BLaER1 (cell line): ENCODE measurements around the gene RNF40.

Experiments used
- H3K27ac ChIP-seq: shearing (Covaris generic); formaldehyde crosslinking; 2 replicates; pipeline ENCODE4 v1.8.1; 2022
- H3K27me3 ChIP-seq: shearing (Covaris generic); formaldehyde crosslinking; 2 replicates; pipeline ENCODE4 v1.8.1; 2022
- H3K36me3 ChIP-seq: shearing (Covaris generic); formaldehyde crosslinking; 2 replicates; pipeline ENCODE4 v1.8.1; 2022
- H3K4me1 ChIP-seq: shearing (Covaris generic); formaldehyde crosslinking; 2 replicates; pipeline ENCODE4 v1.8.1; 2022
- H3K4me2 ChIP-seq: shearing (Covaris generic); formaldehyde crosslinking; 2 replicates; pipeline ENCODE4 v1.8.1; 2022
- H3K4me3 ChIP-seq: shearing (Covaris generic); formaldehyde crosslinking; 2 replicates; pipeline ENCODE4 v1.8.1; 2022
- H3K9ac ChIP-seq: shearing (Covaris generic); formaldehyde crosslinking; 2 replicates; pipeline ENCODE4 v1.8.1; 2022
- H3K9me3 ChIP-seq: shearing (Covaris generic); formaldehyde crosslinking; 2 replicates; pipeline ENCODE4 v1.8.1; 2022
- H4K20me1 ChIP-seq: shearing (Covaris generic); formaldehyde crosslinking; 2 replicates; pipeline ENCODE4 v1.8.1; 2022
- Cebpa-rat ChIP-seq: shearing (Covaris generic); IDR thresholded peaks from 2 replicates; pipeline ENCODE4 v1.8.1; 2022

The RNF40 gene

GRCh38 chr16:30750201-30750600, 11.9 kb upstream of the RNF40 start:
- H3K27me3 ChIP-seq, result no peaks in the 10 kb centered on the region
- H3K4me1 ChIP-seq, result peaks cover 17% of the 10 kb centered on the region
- H4K20me1 ChIP-seq, result peaks cover 7% of the 10 kb centered on the region; the same call in 1 of the 2 replicates
- H3K9ac ChIP-seq, result no peak overlapping the region
- TF ChIP-seq Cebpa-rat, result no peak
- no peak overlapping the region for H3K27ac ChIP-seq
- H3K4me3 ChIP-seq, result no peak overlapping the region
- peaks cover 55% of the 10 kb centered on the region for H3K36me3 ChIP-seq
- H3K4me2 ChIP-seq, result no peak overlapping the region
- H3K9me3 ChIP-seq, result no peaks in the 10 kb centered on the region

DNA sequence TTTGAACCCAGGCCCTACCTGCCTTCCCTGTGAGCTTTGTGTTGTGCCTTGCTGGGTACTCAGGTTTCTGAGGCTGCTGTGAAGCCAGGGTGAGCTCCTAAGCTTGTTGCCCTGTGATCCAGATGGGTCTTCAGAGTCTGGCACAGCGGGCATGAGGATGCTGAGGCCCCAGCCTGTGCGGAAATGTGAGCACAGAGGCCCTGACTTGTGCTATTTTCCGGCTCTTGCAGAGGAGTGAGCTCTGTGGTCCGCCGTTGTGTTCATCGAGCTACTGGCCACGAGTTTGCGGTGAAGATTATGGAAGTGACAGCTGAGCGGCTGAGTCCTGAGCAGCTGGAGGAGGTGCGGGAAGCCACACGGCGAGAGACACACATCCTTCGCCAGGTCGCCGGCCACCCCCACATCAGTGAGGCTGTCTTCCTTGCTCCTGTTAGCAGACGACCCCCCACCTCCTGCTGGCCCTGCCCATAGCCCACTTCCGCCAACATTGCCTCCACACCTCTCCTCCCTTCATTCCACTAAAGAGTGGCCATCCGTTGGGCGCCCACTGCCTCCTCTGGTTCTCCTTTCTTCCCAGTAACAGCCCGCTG, 11.2 kb upstream of the RNF40 start:
- no peak overlapping the region for H3K4me2 ChIP-seq
- no peak overlapping the region for H3K9ac ChIP-seq
- no peak overlapping the region for H3K4me3 ChIP-seq
- H3K9me3 ChIP-seq, result no peaks in the 10 kb centered on the region
- no peak overlapping the region for H3K27ac ChIP-seq
- peaks cover 7% of the 10 kb centered on the region; the same call in 1 of the 2 replicates for H4K20me1 ChIP-seq
- TF ChIP-seq Cebpa-rat, result no peak
- peaks cover 17% of the 10 kb centered on the region for H3K4me1 ChIP-seq
- H3K27me3 ChIP-seq, result no peaks in the 10 kb centered on the region
- peaks cover 57% of the 10 kb centered on the region for H3K36me3 ChIP-seq

GRCh38 chr16:30753596-30753995, 8.5 kb upstream of the RNF40 start:
- peaks cover 15% of the 10 kb centered on the region for H3K4me1 ChIP-seq
- no peak overlapping the region for H3K4me2 ChIP-seq
- H3K4me3 ChIP-seq, result no peak overlapping the region
- peaks cover 82% of the 10 kb centered on the region for H3K36me3 ChIP-seq
- no peak overlapping the region for H3K9ac ChIP-seq
- no peaks in the 10 kb centered on the region for H3K9me3 ChIP-seq
- H3K27ac ChIP-seq, result no peak overlapping the region
- H3K27me3 ChIP-seq, result no peaks in the 10 kb centered on the region
- peaks cover 7% of the 10 kb centered on the region; the same call in 1 of the 2 replicates for H4K20me1 ChIP-seq
- TF ChIP-seq Cebpa-rat, result no peak

DNA sequence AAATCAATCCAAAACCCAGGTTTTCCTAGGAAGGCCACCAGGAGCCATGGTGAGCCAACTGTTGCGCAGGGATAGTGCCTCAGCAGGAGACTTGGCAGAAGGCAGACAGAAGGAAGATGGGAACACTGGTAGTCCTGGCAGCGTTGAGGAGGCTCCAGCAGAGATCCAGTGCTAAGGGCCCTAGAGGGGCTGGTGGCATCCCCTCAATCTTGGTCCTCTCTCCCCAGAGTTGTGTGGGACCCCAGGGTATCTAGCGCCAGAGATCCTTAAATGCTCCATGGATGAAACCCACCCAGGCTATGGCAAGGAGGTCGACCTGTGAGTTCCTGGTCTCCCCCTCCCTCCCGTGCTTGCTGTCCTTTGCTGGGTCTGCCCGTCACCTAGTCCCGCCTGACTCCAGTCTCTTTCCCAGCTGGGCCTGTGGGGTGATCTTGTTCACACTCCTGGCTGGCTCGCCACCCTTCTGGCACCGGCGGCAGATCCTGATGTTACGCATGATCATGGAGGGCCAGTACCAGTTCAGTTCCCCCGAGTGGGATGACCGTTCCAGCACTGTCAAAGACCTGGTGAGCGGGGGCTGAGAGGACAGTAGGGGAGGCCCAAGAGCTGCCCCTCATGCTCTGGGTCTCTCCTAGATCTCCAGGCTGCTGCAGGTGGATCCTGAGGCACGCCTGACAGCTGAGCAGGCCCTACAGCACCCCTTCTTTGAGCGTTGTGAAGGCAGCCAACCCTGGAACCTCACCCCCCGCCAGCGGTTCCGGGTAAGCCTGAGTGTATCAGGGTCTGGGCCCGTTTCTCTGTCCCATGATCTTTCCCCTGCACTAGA, 6.0 kb upstream of the RNF40 start:
- H3K27ac ChIP-seq, result no peak overlapping the region
- no peaks in the 10 kb centered on the region for H4K20me1 ChIP-seq

DNA sequence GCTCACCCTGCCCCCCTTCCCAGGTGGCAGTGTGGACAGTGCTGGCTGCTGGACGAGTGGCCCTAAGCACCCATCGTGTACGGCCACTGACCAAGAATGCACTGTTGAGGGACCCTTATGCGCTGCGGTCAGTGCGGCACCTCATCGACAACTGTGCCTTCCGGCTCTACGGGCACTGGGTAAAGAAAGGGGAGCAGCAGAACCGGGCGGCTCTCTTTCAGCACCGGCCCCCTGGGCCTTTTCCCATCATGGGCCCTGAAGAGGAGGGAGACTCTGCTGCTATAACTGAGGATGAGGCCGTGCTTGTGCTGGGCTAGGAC, 5.4 kb upstream of the RNF40 start:
- no peaks in the 10 kb centered on the region for H3K27me3 ChIP-seq
- TF ChIP-seq Cebpa-rat, result no peak
- no peaks in the 10 kb centered on the region for H3K9me3 ChIP-seq
- H3K9ac ChIP-seq, result no peak overlapping the region
- H3K4me1 ChIP-seq, result peaks cover 31% of the 10 kb centered on the region
- no peak overlapping the region for H3K4me2 ChIP-seq
- H3K36me3 ChIP-seq, result peaks cover 76% of the 10 kb centered on the region
- H4K20me1 ChIP-seq, result no peaks in the 10 kb centered on the region
- H3K27ac ChIP-seq, result no peak overlapping the region
- H3K4me3 ChIP-seq, result no peak overlapping the region

More for the DNA sequence above, 6.0 kb upstream of the RNF40 start:
- H3K36me3 ChIP-seq, result peaks cover 82% of the 10 kb centered on the region
- no peak for TF ChIP-seq Cebpa-rat
- H3K4me3 ChIP-seq, result no peak overlapping the region
- H3K4me1 ChIP-seq, result peaks cover 29% of the 10 kb centered on the region
- no peak overlapping the region for H3K9ac ChIP-seq
- no peaks in the 10 kb centered on the region for H3K9me3 ChIP-seq
- no peaks in the 10 kb centered on the region for H3K27me3 ChIP-seq
- H3K4me2 ChIP-seq, result no peak overlapping the region

DNA sequence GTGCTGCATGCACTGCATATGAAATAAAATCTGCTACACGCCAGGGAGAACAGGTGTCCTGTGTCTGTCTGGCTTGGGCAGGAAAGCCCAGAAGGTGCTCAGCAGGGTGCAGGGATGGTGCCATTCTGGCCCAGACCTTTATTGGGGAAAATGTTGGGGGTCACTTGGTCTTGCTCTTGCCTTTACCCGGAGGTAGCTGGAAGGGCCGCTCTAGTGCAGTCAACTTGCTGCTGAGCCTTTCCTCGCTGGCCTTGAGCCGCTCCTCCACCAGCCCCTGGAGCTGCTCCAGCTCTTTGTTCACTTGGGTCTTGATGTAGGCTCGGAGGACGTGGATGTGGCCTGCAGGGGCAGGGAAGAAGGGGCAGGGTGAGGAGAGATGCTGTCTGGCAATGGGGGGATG, 4.8 kb upstream of the RNF40 start:
- Histone ChIP-seq H3K36me3 (peaks cover 70% of the 10 kb centered on the region), H4K20me1 (no peaks in the 10 kb centered on the region), H3K9me3 (no peaks in the 10 kb centered on the region), H3K4me3 (no peak overlapping the region), H3K9ac (no peak overlapping the region), H3K27me3 (no peaks in the 10 kb centered on the region), H3K27ac (no peak overlapping the region), H3K4me2 (no peak overlapping the region), H3K4me1 (peaks cover 31% of the 10 kb centered on the region)
- no peak for TF ChIP-seq Cebpa-rat

DNA sequence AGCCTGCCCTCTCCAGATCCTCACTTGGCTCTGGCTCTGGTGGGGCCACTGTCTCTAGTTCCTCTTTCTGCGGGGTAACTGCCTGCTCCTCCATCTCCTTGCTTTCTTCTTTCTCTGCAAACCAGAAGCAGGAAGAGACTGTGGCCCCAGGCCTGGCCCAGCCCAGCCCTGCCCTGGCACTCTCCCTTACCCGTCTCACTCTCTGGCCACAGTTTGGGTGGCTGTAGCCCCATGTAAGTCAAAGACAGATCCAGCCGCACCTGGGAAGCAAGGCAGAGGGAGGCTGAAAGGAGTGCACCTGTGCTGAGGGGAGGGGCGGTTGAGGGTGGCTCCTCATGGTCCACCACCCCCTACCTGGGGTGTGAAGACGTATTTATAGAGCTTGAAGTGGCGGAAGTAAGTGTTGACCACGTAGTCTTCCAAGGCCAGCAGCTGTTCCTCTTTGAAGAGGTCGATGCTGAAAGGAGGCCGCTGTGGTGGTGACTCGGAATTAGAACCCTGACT, 3.1 kb upstream of the RNF40 start:
- peaks cover 65% of the 10 kb centered on the region for H3K36me3 ChIP-seq

DNA sequence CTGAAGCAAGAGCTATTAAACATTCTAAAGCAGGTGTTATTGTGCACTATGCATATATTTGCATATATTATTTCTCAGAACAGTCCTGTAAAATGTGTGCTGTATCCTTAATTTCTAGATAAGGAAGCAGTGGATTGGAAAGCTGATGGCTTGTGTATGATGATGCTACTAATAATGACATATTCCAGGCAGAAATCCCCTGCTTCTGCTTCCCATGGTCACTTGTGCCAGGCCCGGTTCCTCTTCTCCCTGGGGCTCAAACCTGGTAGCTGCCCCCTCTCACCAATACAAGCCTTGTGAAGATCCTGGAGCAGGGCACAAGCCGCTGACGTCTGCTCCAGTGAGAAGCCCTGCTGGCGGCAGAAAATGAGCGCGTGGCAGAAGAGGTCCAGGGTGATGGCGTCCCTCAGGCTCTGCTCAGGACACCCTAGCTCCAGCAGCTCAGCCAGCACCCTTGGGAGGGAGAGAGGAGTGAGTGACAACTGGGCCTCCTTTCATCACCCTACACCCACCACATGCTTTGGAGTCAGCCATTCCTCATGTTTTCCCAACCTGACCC, 2.0 kb upstream of the RNF40 start:
- H3K4me2 ChIP-seq, result peak overlapping the region; percentile 94; the same call in 1 of the 2 replicates

More for the DNA sequence above, 3.1 kb upstream of the RNF40 start:
- Histone ChIP-seq H3K4me2 (peak overlapping the region; percentile 51), H3K4me3 (no peak overlapping the region), H3K4me1 (peaks cover 46% of the 10 kb centered on the region), H3K9ac (peak overlapping the region; percentile 42), H3K27me3 (no peaks in the 10 kb centered on the region), H3K9me3 (no peaks in the 10 kb centered on the region), H4K20me1 (peaks cover 17% of the 10 kb centered on the region), H3K27ac (peak overlapping the region; percentile 63)
- no peak for TF ChIP-seq Cebpa-rat

DNA sequence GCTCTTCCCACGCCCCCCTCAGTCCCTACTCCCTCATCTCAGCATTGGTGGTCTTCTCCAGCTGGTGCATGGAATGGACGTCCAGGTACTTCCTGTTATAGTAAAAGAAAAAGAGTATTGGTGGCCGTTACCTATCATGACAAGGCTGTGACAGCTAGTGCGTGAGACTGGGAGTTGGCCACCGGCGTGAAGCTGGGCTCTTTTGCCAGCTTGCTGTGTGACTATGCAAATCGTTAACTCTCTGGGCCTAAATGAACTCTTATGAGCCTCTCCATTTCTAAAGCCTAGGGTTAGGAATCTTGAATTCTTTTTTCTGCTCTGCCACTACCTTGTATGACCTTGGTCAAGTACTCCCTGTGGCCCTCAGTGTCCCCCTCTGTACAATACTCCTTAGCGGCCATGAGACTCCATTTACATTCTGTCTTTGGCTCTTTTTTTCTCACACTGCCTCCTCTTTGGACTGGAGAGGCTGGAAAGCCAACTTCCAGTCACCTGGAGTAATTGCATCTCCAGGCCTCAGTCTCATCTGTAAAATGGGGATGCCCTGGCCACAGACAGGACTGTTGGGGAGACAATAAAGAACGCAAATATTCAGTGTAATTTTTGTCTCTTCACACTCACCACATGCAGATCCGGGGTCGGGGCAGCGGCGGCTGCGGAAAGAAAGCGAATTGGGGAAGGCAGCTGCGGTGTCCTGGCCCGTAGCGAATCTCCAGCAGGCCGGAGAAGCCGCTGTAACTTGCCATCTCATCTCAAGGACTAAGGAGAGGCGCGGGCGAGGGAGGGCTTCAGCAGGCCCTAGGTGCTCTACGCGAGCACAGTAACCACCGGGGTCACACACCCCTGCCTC, 1.3 kb upstream of the RNF40 start:
- peak overlapping the region; percentile 88 for H3K4me3 ChIP-seq
- H3K4me2 ChIP-seq, result peak overlapping the region; percentile 94
- peaks cover 66% of the 10 kb centered on the region for H3K36me3 ChIP-seq
- TF ChIP-seq Cebpa-rat, result no peak
- H3K9ac ChIP-seq, result peak overlapping the region; percentile 86
- peaks cover 50% of the 10 kb centered on the region for H3K4me1 ChIP-seq
- peaks cover 35% of the 10 kb centered on the region for H4K20me1 ChIP-seq
- no peaks in the 10 kb centered on the region for H3K9me3 ChIP-seq
- no peaks in the 10 kb centered on the region for H3K27me3 ChIP-seq
- H3K27ac ChIP-seq, result peak overlapping the region; percentile 46; the same call in 1 of the 2 replicates

More for the DNA sequence above, 2.0 kb upstream of the RNF40 start:
- Histone ChIP-seq H4K20me1 (peaks cover 27% of the 10 kb centered on the region), H3K27ac (no peak overlapping the region), H3K4me3 (no peak overlapping the region), H3K4me1 (peaks cover 50% of the 10 kb centered on the region), H3K36me3 (peaks cover 65% of the 10 kb centered on the region), H3K27me3 (no peaks in the 10 kb centered on the region), H3K9ac (no peak overlapping the region), H3K9me3 (no peaks in the 10 kb centered on the region)
- TF ChIP-seq Cebpa-rat, result no peak
